H9 (cell line): ENCODE results near the gene C12orf75. TPM values are rescaled to one million over a fixed set of nuclear protein-coding genes. Genes with fewer than 3 reads are reported as not detected.
A peak's percentile ranks its signal among the peaks of the same experiment; 100 is the strongest.

Experiments
- DNase-seq: peaks from one replicate; pipeline ENCODE4 v3.0.0-alpha.2; 2017
- H2AFZ ChIP-seq: one replicate; pipeline ENCODE4 v1.6.1; 2013; ENCODE audit warnings: mild to moderate bottlenecking, low read length, control low read depth, moderate library complexity
- H2AK5ac ChIP-seq: 2 replicates; pipeline ENCODE4 v1.6.1; 2013; ENCODE audit warnings: low read length, control low read depth, mixed read lengths; ENCODE audit not compliant: insufficient read length
- H2BK120ac ChIP-seq: one replicate; pipeline ENCODE4 v1.6.1; 2013; ENCODE audit warnings: low read depth, mild to moderate bottlenecking, low read length, control low read depth, inconsistent platforms; ENCODE audit not compliant: poor library complexity, severe bottlenecking
- H2BK12ac ChIP-seq: 2 replicates; pipeline ENCODE4 v1.6.1; 2013; ENCODE audit warnings: low read length, control low read depth, mixed read lengths, low read depth; ENCODE audit not compliant: insufficient read length
- H2BK15ac ChIP-seq: 2 replicates; pipeline ENCODE4 v1.6.1; 2013; ENCODE audit warnings: low read depth, low read length, control low read depth
- H2BK20ac ChIP-seq: one replicate; pipeline ENCODE4 v1.6.1; 2013; ENCODE audit warnings: low read depth, mild to moderate bottlenecking, low read length, control low read depth, inconsistent platforms; ENCODE audit not compliant: poor library complexity, severe bottlenecking
- H2BK5ac ChIP-seq: 2 replicates; pipeline ENCODE4 v1.6.1; 2013; ENCODE audit warnings: low read length, control low read depth, mixed read lengths; ENCODE audit not compliant: insufficient read length
- H3K14ac ChIP-seq: 2 replicates; pipeline ENCODE4 v1.6.1; 2013; ENCODE audit warnings: low read length, control low read depth; ENCODE audit not compliant: insufficient read depth
- H3K18ac ChIP-seq: 2 replicates; pipeline ENCODE4 v1.6.1; 2013; ENCODE audit warnings: low read depth, mild to moderate bottlenecking, mixed read lengths, low read length, control low read depth; ENCODE audit not compliant: insufficient read length
- H3K23ac ChIP-seq: 2 replicates; pipeline ENCODE4 v1.6.1; 2013; ENCODE audit warnings: low read length, control low read depth, mixed read lengths, low read depth; ENCODE audit not compliant: insufficient read length
- H3K23me2 ChIP-seq: 2 replicates; pipeline ENCODE4 v1.6.1; 2013; ENCODE audit warnings: low read depth, mild to moderate bottlenecking, mixed read lengths, low read length, control low read depth; ENCODE audit not compliant: insufficient read length, poor library complexity, severe bottlenecking
- H3K27ac ChIP-seq: 2 replicates; pipeline ENCODE4 v1.5.1; 2013; ENCODE audit warnings: low read length, control low read depth, mixed read lengths, low read depth; ENCODE audit not compliant: insufficient read length
- H3K27me3 ChIP-seq: 2 replicates; pipeline ENCODE4 v1.6.1; 2013; ENCODE audit warnings: low read length, control low read depth, inconsistent platforms; ENCODE audit not compliant: insufficient read depth
- H3K4ac ChIP-seq: 2 replicates; pipeline ENCODE4 v1.6.1; 2013; ENCODE audit warnings: low read depth, mild to moderate bottlenecking, control low read depth, inconsistent platforms, low read length, moderate library complexity
- H3K4me1 ChIP-seq: 2 replicates; pipeline ENCODE4 v1.6.1; 2013; ENCODE audit warnings: low read length, control low read depth, inconsistent platforms; ENCODE audit not compliant: insufficient read depth
- H3K4me2 ChIP-seq: 2 replicates; pipeline ENCODE4 v1.6.1; 2013; ENCODE audit warnings: low read length, control low read depth, mixed read lengths; ENCODE audit not compliant: insufficient read length, insufficient read depth
- H3K56ac ChIP-seq: 2 replicates; pipeline ENCODE4 v1.6.1; 2013; ENCODE audit warnings: low read depth, mild to moderate bottlenecking, mixed read lengths, low read length, control low read depth; ENCODE audit not compliant: insufficient read length
- H3K79me1 ChIP-seq: 2 replicates; pipeline ENCODE4 v1.6.1; 2013; ENCODE audit warnings: low read depth, mild to moderate bottlenecking, moderate library complexity, low read length, control low read depth, inconsistent platforms; ENCODE audit not compliant: insufficient read depth, poor library complexity, severe bottlenecking
- H3K79me2 ChIP-seq: 2 replicates; pipeline ENCODE4 v1.6.1; 2013; ENCODE audit warnings: low read length, control low read depth, inconsistent platforms; ENCODE audit not compliant: insufficient read depth
- H3K9ac ChIP-seq: 2 replicates; pipeline ENCODE4 v1.6.1; 2013; ENCODE audit warnings: low read length, control low read depth, mixed read lengths; ENCODE audit not compliant: insufficient read length; ENCODE audit errors: extremely low read depth
- H3K9me3 ChIP-seq: one replicate; pipeline ENCODE4 v1.6.1; 2013; ENCODE audit warnings: low read depth, low read length, inconsistent platforms; ENCODE audit not compliant: control insufficient read depth
- H3T11ph ChIP-seq: one replicate; pipeline ENCODE4 v1.6.1; 2013; ENCODE audit warnings: mild to moderate bottlenecking, low read length, control low read depth, inconsistent platforms
- H4K20me1 ChIP-seq: one replicate; pipeline ENCODE4 v1.6.1; 2013; ENCODE audit not compliant: control insufficient read depth, insufficient read length, insufficient read depth
- H4K5ac ChIP-seq: 2 replicates; pipeline ENCODE4 v1.6.1; 2013; ENCODE audit warnings: low read depth, mild to moderate bottlenecking, mixed read lengths, low read length, control low read depth; ENCODE audit not compliant: insufficient read length
- H4K8ac ChIP-seq: replicated peaks from 2 replicates; pipeline ENCODE4 v1.6.1; 2013; ENCODE audit warnings: low read length, control low read depth, mixed read lengths, low read depth; ENCODE audit not compliant: insufficient read length
- H4K91ac ChIP-seq: 2 replicates; pipeline ENCODE4 v1.6.1; 2013; ENCODE audit warnings: low read depth, mild to moderate bottlenecking, moderate library complexity, mixed read lengths, low read length, control low read depth; ENCODE audit not compliant: insufficient read length
- H3K27ac Mint-ChIP-seq, 3 experiments: 2 replicates in 2 of 3; 3 replicates in 1 of 3; pipeline ENCODE4 v1.8.0; 2020 to 2021; ENCODE audit warnings: mixed read lengths in 3 of 3, mild to moderate bottlenecking in 1 of 3, moderate library complexity in 1 of 3
- H3K27me3 Mint-ChIP-seq: 2 replicates; pipeline ENCODE4 v1.8.0; 2021; ENCODE audit warnings: low read depth, mild to moderate bottlenecking, moderate library complexity, mixed read lengths
- H3K36me3 Mint-ChIP-seq, 3 experiments: 2 replicates in 2 of 3; 3 replicates in 1 of 3; pipeline ENCODE4 v1.8.0; 2020 to 2021; ENCODE audit warnings: low read depth in 3 of 3, mixed read lengths in 3 of 3; ENCODE audit not compliant: insufficient read depth in 1 of 3
- H3K4me1 Mint-ChIP-seq, 2 experiments: 2 replicates each; pipeline ENCODE4 v1.8.0; 2020; ENCODE audit warnings: mixed read lengths in 2 of 2
- H3K4me3 Mint-ChIP-seq, 2 experiments: 2 replicates in 1 of 2; 3 replicates in 1 of 2; pipeline ENCODE4 v1.8.0; 2020 to 2021; ENCODE audit warnings: mild to moderate bottlenecking in 2 of 2, mixed read lengths in 2 of 2, moderate library complexity in 1 of 2
- H3K9me3 Mint-ChIP-seq, 2 experiments: 2 replicates in 1 of 2; 3 replicates in 1 of 2; pipeline ENCODE4 v1.8.0; 2020; ENCODE audit warnings: mild to moderate bottlenecking in 2 of 2, mixed read lengths in 2 of 2, moderate library complexity in 1 of 2
- WGBS: extraction: QIAGEN DNeasy Blood & Tissue Kit; methylation state at CpG from one replicate; pipeline ENCODE4 v1.1.7; 2013; ENCODE audit warnings: missing lambda C conversion rate, low lambda C conversion rate, mixed read lengths; ENCODE audit not compliant: insufficient read length; ENCODE audit errors: extremely low coverage; 5-methylcytosine and 5-hydroxymethylcytosine counted together
- total RNA-seq: library from RNA; stranded (reverse); gene quantifications from 2 replicates; pipeline ENCODE4 v1.2.1, GENCODE V29; 2021
- TF ChIP-seq, protein P1 (sequence below): fragments of 200-600 bp; sonication (generic); conservative IDR thresholded peaks from 3 replicates; pipeline ENCODE4 v1.8.0; 2021; ENCODE audit warnings: antibody characterized with exemption, mild to moderate bottlenecking

C12orf75 gene
- total RNA-seq, 1 experiment from 2014 or later = 37.9 TPM

DNA sequence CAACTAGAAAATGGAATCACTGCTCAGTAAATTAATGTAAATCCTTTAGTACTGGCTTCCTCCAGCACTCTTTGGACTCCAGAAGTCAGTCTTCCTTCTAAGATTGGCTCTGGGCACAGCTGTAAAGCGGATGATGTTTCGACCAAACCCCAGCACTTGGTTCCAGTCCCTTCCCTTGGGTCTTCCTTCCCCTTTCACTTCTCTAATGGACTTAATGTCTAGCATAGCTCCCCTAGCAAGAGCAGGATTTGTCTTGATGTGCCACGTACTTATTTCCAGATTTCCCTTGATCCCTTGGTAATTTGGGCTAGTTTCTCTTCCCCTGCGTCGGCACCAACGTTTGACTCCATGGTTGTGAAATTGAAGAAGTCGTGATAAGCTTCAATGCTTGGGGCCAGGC, 28.3 kb downstream of the C12orf75 start:
- H3K27me3 Mint-ChIP-seq = no peaks in the 10 kb centered on the region
- Histone ChIP-seq H2BK15ac (no peak overlapping the region), H3K18ac (no peak overlapping the region), H3K56ac (no peak overlapping the region), H4K91ac (no peak overlapping the region), H3K9ac (no peak overlapping the region), H3K79me2 (no peaks in the 10 kb centered on the region), H3K9me3 (no peaks in the 10 kb centered on the region), H2AFZ (no peak overlapping the region), H3T11ph (no peak overlapping the region), H3K27ac (no peak overlapping the region), H4K5ac (no peak overlapping the region), H3K27me3 (no peaks in the 10 kb centered on the region), H3K79me1 (no peaks in the 10 kb centered on the region), H3K4me1 (no peaks in the 10 kb centered on the region), H2BK20ac (no peak overlapping the region), H3K14ac (no peak overlapping the region), H3K4ac (no peak overlapping the region), H4K20me1 (no peaks in the 10 kb centered on the region), H3K23ac (no peak overlapping the region), H2BK120ac (no peak overlapping the region), H2BK5ac (no peak overlapping the region), H2BK12ac (no peak overlapping the region), H3K23me2 (no peaks in the 10 kb centered on the region), H2AK5ac (no peak overlapping the region), H3K4me2 (no peak overlapping the region), H4K8ac (no peak overlapping the region)
- H3K4me3 Mint-ChIP-seq = no peak overlapping the region
- TF ChIP-seq, protein P1, sequence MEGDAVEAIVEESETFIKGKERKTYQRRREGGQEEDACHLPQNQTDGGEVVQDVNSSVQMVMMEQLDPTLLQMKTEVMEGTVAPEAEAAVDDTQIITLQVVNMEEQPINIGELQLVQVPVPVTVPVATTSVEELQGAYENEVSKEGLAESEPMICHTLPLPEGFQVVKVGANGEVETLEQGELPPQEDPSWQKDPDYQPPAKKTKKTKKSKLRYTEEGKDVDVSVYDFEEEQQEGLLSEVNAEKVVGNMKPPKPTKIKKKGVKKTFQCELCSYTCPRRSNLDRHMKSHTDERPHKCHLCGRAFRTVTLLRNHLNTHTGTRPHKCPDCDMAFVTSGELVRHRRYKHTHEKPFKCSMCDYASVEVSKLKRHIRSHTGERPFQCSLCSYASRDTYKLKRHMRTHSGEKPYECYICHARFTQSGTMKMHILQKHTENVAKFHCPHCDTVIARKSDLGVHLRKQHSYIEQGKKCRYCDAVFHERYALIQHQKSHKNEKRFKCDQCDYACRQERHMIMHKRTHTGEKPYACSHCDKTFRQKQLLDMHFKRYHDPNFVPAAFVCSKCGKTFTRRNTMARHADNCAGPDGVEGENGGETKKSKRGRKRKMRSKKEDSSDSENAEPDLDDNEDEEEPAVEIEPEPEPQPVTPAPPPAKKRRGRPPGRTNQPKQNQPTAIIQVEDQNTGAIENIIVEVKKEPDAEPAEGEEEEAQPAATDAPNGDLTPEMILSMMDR = no peak
- no CpG with 5 or more reads among the region's 7 CpGs for WGBS
- no peak for DNase-seq
- H3K27ac Mint-ChIP-seq = peak overlapping the region in 1 of 3 experiments; percentile 31; a peak in 2 of 7 replicates
- H3K36me3 Mint-ChIP-seq = peaks cover 0 to 6% (median 4%) of the 10 kb centered on the region in 3 experiments; a peak in 2 of 7 replicates
- peaks cover 0 to 3% of the 10 kb centered on the region in 2 experiments; a peak in 1 of 5 replicates for H3K9me3 Mint-ChIP-seq
- no peaks in the 10 kb centered on the region for H3K4me1 Mint-ChIP-seq
